LHCN-M2 (cell line): ENCODE results near the gene TNS3. TPM values are rescaled to one million over a fixed set of nuclear protein-coding genes. Genes with fewer than 3 reads are reported as not detected.

Experiments
- DNase-seq: peaks from one replicate; pipeline ENCODE4 v3.0.0-alpha.2; 2012; ENCODE audit warnings: low read depth
- total RNA-seq: library from RNA; depleted of rRNA; stranded (reverse); fragments of >200 nt; gene quantifications from 2 replicates; pipeline ENCODE4 v1.2.3, GENCODE V29; 2014

Gene TNS3
- total RNA-seq, 1 experiment from 2014 or later: 556 TPM

- DNase-seq: no peak
Observed at GRCh38 chr7:47389171-47389922, 192.6 kb downstream of the TNS3 start.

GRCh38 chr7:47387506-47387905, 194.4 kb downstream of the TNS3 start:
- DNase-seq: no peak

DNA sequence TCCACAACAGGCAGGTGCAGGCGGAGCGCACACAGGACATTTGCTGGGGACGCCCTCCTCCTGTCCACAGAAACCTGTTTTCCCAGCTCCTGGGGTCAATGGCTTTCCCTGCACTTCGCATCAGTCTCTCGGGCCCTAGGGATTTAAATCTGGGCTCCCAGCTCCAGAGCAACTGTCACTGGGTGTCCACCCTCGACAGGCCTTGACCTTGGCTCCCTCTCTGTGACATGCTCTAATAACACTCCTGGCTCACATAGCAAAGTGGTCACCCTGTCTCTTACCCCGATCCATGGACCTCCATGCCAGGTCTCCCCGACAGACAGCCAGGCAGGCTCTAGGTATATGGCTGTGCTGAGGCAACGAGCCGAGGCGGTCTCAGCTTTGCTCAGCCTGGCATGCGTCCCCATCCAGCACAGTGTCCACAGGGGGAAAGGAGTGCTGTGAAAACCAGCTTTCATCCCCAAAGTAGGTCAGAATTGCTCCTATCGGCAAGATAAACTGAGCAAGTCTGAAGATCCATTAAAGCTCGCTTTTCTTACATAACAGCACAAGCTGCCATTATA, 195.6 kb downstream of the TNS3 start:
- DNase-seq: no peak

DNA sequence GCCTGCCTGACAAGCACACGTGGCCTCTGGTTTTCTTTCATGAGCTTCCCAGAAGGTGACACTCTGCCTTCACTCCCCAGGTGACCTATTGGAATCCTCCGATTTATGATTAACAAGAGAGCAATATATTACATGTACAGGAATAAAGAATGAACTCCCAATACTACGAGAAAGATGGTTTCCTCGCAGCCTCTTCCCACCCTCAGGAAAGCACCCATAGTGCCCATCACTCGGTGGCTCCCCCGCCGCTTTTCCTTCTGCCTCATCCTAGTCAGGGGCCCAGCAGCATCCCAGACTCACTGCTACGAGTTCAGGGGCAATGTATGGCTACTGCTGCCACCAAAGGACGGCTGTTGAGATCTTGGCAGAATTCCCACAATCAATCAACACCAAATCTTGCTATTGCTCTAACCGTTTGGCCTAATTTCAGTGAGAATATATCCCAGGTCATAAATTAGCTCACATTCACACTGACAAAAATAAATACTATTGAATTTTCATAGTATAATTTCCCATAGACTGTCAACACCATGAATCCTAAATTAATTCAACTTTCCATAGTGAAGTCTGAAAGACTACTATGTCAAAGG, 196.3 kb downstream of the TNS3 start:
- DNase-seq: no peak

GRCh38 chr7:47384755-47385535, 197.0 kb downstream of the TNS3 start:
- DNase-seq: no peak

DNA sequence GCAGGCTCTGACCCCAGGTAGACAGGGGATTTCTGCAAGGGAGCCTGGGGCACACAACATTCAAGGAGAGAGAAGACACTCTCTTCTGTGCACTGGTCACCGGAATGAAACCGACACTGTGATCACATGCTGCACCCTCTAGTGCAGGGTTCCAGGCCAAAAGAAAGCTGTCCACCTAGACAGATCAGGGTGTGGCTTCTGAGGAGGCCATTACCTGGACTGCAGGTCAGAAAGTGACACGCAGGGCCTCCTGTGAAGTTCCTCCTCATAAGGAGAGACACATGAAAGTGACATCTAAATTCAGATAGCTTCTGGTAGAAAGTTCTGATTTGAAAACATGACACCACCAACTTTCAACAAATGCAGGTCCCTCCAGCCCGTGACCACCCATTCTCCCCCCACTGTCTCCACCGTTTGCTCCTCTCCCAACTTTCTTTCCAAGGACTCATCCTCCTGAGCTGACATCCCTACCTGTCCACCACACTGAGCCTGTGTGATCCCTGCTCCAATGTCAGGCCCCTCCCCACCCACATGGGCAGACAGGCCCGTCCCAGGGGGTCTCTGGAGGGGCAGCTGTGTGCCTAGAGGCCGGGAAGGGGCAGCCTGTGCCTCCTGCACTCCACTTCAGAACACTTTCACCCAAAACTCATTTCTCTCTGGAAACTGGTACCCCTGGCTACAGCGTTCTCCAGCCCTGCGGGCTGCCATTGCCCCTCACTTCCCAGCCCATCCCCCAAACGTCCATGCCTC, 198.0 kb downstream of the TNS3 start:
- no peak for DNase-seq

DNA sequence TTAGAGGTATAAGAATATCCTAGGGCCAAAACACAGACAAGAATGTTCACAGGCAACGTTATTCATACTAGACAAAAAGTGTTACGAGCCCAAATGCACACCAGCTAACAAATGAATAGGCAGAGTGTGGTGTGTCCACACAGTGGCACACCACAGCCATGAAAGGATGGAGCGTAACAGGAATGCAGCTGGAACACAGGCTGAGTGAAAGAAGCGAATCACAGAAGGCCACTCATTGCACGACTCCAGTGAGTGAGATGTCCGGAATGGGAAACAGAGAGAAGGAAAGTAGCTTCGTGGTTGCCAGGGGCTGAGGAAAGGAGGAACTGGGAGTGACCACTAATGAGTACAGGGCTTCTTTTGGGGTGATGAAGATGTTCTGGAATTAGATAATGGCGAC, 198.8 kb downstream of the TNS3 start:
- peak; percentile 84 for DNase-seq

DNA sequence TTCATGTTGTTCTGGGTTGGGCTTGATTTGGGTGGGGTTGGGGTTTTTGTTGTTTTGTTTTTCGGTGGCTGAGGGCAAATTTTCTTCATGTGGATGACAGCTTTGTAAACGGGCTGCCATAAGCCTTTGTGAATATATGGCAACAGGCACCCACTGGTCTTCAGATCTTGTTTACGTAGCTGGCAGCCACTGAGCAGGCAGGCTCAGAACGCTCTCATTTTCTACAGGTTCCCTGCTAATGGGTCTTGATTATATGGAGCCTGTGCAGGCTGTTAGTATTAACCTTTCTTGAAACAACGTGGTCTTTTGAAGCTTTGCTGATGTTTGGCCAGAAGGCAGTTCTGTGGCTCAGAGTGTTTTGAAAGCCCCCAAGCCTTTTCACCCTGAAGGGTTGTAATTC, 199.7 kb downstream of the TNS3 start:
- no peak for DNase-seq

GRCh38 chr7:47381134-47381495, 200.8 kb downstream of the TNS3 start:
- no peak for DNase-seq

DNA sequence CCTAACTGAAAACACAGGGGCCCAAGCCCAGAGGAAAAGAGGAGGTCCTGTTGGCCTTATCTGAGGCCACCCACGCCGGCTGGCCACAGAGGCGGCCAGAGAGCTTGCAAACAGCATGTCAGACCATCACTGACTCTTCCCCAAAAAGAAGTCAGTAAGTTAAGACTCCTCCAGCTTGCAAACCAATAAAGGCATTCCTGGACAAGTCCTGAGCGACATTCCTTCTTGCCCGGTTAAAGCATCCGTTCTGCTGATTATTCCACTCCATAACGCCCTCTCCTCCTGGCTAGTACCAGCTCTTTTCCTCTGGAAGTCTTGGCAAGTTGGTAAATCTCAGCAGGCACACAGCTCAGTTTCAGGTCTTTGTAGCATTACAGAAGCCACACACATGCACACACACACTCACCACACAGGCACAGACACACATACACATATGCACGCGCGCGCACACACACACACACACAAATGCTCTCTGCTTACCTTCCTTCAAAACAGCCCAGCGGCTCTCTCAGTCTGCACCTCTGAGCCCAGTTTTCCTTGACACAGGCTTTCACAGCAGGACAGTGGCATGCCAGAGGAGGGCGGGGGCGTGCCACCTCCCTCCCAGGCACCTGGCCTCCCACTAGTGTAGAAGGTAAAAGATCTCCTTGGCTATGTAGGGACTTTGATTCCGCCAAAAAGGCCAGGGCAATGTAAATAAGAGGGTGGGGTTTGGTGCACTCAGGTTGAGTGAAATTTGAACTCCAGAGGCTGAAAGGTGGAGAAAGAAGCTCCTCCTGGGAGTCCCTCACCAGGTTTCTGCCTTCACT, 201.4 kb downstream of the TNS3 start:
- peak; percentile 36 for DNase-seq

DNA sequence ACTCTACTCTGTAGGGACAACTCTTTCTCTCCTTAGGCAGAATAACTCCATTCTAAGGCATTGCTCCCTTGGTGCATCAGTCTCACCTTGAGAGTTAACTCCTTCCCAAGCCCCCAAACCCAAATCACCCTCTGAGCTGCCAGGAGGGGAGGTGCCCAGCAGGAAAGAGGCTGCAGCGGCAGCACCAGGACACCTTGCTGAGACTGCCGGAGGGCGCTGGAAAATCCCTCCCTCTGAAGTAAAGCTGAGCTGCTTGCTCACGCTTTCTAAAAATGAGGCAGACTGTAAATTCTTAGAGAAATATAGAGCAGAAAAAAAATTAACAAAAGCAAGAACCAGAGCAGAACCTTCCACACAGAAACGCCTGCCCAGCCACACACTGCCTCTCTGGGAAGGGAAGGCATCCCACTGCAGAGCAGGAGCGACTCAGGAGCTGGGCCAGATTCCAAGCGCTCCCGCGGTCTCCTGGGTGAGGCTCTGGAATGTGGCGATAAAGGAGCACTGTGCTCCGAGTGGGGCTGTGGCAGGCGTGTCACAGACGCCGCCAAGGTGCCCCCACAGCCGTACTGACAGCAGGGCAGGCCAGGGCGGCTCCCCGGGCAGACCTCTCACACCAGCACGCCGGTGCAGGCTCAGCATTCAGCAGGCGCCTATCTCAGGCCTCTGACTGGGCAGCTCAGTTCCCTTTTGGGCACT, 202.1 kb downstream of the TNS3 start:
- DNase-seq: peak; percentile 82

DNA sequence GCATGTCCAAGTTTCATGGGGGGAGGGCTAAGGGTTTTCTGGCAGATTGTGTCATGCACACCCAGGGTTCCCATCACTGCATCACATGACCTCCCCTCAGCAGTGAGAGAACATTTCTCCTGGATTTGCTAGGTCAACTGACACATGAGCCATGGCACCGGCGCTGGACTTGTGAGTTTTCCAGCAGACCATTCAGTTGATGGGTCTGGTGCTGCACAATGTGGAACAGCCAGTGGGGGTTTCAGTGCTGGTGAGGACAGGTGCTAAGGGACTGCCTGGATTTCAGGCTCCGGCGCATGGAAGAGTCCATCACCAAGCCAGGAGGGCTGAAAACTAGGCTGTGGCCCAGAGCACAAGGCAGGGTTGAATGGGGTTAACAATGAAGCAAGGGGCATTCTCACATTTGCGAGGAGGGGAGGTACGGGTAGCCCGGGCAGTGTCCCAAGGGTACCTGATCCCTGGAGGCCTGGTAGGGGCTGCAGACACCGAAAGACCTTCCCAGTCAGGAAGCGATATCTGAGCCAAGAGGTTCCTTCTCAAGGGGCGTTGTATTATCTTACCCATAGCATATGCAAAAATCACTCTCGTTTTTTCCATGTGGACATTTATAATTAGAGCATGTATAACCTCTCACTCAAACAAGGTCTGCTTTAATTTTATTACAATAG, 203.0 kb downstream of the TNS3 start:
- peak; percentile 30 for DNase-seq

DNA sequence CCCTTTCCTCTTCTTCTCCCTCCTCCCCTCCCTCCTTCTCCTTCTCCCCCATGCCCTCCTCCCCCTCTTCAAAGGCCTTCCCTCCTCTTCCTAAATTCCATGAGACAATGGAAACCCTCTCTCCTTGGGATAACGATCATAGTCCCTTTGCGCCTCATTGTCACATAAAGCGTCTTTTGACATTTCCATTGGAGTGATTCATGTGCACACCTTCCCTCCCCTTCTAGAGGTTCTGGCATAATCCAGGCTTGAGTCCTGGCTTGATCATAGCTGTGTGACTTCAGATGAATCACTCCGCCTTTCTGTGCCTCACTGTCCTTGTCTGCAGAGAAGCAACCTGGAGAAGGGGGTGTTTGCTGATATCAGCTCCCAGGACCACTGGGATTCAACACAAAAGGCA, 204.2 kb downstream of the TNS3 start:
- DNase-seq: no peak

DNA sequence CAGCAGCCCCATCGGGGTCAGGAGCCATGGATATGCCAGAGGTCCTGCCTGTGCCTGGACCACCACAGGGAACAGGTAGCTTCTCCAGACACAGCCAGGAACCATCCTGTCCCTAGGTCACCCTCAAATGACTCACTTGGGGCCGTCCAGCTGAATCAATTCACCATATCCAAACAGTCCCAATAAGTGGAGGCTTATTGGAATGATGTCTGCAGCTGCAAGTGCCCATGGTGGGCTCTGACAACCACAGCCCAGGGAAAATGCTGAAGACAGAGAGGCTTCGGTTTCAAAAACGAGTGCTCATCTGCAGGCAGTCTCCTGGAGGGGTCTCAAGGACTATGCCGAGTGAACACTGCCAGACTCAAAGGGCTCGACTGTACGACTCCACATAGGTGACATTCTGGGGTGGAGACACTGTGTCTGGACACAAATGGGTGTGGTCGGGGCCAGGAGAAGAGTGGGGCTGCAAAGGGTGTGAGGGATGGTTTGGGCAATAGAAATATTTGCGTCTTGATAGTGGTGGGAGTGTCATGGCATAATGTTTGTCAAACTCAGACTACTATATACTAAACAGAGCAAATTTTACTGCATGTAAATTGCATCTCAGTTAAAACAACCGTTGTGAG, 204.8 kb downstream of the TNS3 start:
- no peak for DNase-seq

GRCh38 chr7:47375121-47375938, 206.6 kb downstream of the TNS3 start:
- DNase-seq: peak; percentile 89

DNA sequence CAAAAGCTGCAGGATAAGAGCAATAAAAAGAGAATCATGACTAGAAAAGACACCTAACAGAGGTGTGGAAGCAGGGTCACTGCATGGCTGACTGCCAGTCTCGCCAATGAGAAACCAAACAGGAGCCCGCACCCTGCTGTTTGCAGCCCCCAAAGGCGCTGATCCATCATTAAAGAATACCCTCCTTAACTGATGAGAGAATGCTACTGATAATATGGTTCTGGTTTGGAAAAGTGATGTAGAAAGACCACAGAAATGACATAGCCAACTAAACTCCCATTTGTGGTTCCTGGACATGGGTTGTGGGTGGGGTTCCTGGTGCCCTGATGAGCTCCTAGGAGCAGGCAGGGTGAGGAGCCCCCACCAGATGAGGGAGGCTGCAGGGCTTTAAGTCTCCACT, 207.4 kb downstream of the TNS3 start:
- no peak for DNase-seq

DNA sequence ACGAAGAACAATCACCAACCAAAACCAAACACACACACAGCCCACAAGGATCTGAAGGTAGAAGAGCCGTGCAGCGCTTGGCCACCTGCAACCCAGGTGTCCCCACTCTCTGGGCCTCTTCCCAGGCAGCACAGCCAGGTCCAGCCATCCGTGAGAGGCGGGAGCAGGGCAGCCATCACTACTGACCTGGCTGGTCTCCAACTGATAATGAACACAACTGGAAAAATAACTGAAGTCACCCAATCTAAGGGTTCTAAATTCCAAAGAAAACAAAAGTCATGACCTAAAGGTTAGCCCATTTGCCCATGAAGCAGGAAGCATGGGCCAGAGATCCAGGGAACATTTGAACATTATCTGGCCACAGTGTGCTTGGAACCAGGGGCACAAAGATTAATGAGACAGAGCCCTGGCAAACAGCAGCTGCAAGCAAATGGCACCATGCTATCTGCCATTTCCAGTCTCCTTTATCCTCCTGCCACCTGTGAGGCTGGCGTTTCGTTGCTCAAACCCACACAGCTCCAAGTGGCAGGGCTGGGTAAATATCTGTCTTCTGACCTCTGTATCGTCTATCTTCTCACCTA, 207.9 kb downstream of the TNS3 start:
- DNase-seq: peak; percentile 90
